HG03060 (cell line): ENCODE data around the gene IKZF4.

Experiments used
- ATAC-seq: cut with Tn5 transposase; IDR thresholded peaks from one replicate; pipeline ENCODE4 v1.9.1; 2021; ENCODE audit warnings: low read depth, moderate number of reproducible peaks; ENCODE audit not compliant: unreplicated experiment

The IKZF4 gene

GRCh38 chr12:56080556-56081138, 59.8 kb downstream of the IKZF4 start:
- ATAC-seq: no peak

DNA sequence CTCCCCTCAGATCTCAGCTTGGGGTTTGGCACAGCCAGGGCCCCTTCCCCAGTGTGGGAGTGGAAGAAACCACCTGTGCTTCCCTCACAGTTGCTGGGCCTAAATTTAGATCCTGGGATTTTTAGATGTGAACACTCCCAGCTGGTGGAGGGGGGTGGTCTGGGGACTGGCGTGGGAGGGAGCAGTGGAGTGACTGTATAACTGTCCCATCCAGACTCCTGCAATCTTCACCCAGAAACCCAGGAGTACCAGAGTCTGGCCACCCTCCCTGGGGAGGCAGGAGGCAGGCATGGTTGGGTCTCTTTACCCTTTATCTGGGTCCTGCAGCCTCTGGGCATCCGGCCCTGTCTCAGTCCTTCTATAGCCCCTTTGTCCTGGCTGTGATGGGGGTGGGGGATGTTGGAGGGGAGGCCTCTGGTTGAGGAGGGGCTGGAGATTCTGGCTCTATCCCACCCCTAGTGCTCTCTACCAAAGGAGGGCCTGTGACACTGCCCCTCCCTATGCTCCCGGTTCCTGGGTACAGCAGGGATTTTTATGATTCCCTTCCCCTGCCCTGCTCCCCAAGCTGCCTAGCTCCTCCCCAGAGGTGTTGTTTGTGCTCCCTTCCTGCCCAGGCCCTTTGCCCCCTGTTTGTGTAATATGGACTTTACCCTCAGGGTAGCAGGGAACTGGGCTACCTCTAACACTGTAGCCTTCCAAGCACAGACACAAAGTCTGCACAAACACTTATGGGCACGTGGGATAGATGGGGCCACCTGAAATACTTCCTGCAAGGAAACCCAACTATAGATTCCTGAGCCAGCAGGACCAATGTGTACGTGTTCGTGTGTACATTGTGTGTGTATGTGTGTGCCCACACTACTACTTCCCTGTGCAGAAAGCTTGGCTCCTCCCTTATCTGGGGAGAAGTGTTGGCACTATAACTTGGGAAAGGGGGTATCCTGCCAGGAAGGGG, 60.8 kb downstream of the IKZF4 start:
- no peak for ATAC-seq

- no peak for ATAC-seq
Measured at GRCh38 chr12:56082382-56082781, 61.5 kb downstream of the IKZF4 start.

- ATAC-seq: no peak
Measured at GRCh38 chr12:56082967-56083366, 62.1 kb downstream of the IKZF4 start.

- no peak for ATAC-seq
Measured at GRCh38 chr12:56084958-56085543, 64.2 kb downstream of the IKZF4 start.

DNA sequence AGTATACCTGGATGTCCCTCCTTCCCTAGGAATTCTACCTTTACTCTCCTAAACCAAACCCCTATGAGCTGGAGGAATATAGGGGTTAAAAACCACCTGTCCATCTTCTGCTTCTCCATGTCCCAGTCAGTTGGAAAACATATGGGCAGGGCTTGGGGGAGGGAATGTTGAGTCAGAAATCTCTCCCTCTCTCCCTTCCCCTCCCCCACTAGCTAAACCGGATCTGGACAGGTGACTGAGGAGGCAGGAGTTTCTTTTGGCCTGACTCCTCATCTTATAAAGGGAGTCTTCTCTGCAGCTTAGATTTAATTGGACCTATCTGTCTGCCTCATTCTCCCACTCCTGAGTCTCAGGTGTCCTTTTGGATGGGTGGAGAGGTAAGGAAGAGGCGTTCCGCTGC, 65.3 kb downstream of the IKZF4 start:
- no peak for ATAC-seq

DNA sequence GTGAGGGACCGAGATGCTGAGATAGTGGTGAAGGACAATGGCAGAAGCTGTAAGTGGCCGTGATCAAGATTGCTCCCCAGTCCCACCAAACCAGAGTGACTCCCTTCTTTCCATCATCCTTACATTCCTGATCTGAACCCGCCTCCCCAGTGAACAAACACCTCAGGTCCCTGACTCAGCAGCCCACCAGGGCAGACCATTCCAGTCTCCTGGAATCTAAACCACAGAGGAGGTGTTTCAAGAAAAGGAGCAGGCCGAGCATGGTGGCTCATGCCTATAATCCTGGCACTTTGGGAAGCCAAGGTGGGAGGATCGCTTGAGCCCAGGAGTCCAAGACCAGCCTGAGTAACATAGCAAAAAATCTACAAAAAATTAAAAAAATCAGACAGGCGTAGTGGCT, 65.8 kb downstream of the IKZF4 start:
- ATAC-seq: no peak

DNA sequence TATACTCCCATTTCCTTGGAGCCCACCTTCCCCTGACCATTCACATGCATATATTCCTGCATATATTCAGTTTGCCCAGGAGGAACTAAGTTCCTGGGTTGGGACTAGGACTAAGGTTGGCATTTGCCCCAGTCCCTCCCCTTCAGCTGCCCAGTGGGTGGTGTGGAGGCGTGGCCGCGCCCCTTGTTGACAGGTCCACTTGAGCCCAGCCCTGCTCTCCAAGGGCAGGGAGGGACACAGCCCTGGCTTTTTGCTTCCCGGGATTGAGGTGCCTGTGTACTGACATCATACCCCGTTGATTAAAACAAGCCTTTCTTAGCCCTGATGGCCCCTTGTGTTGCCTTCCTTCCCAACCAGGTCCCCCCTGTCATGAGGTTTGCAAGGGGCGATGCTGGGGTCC, 66.4 kb downstream of the IKZF4 start:
- no peak for ATAC-seq
